ENCODE results near the gene NOSIP. TPM values are rescaled to one million over a fixed set of nuclear protein-coding genes. Genes with fewer than 3 reads are reported as not detected.

Gene NOSIP
- total RNA-seq, 2 experiments from 2014 or later, result 71.4 to 73.1 TPM

GRCh38 chr19:49588365-49589122 is 8.2 kb upstream of the NOSIP start:
- H3K27me3 Mint-ChIP-seq, result no peaks in the 10 kb centered on the region
- H3K36me3 Mint-ChIP-seq (ENCODE audit: low read depth), result peaks cover 2% of the 10 kb centered on the region
- H3K27ac Mint-ChIP-seq, result peak overlapping the region; percentile 35
- peak overlapping the region; percentile 5 for H3K4me3 Mint-ChIP-seq
- ChIA-PET CTCF (interaction anchor here (0.7 to 2.1 kb wide), 3 partner anchors 8 to 54 kb away, joined by 3 to 13 read pairs (median 4); partner anchors contain the start of genes NOSIP, PRRG2 and SCAF1), POLR2A (interaction anchor here (0.6 to 2.1 kb wide), 3 partner anchors 8 to 61 kb away, joined by 3 to 6 read pairs (median 3); partner anchors contain the start of genes NOSIP, PRRG2 and RCN3)
- no peaks in the 10 kb centered on the region for H3K9me3 Mint-ChIP-seq (ENCODE audit: low read depth)
- peak; percentile 77 for DNase-seq
- peak; percentile 2 for ATAC-seq
- intact Hi-C loops (cut with DNase I, micrococcal nuclease), result loop anchor here in 1 of 2 experiments (10.0 kb wide), 1 partner anchor 954 kb away; the partner anchor contains the start of gene DBP
- H3K4me1 Mint-ChIP-seq, result peaks cover 21% of the 10 kb centered on the region

DNA sequence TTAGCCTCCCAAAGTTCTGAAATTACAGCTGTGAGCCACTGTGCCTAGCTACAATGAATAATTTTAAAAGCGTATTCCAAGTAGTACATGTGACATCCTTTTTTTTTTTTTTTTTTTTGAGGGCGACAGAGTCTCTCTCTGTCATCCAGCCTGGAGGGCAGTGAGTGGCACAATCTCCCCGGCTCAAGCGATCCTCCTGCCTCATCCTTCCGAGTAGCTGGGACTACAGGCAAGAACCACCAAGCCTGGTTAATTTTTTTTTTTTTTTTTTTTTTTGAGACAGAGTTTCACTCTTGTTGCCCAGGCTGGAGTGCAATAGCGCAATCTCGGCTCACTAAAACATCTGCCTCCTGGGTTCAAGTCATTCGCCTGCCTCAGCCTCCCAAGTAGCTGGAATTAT is 6.9 kb upstream of the NOSIP start:
- peaks cover 19% of the 10 kb centered on the region for H3K4me1 Mint-ChIP-seq
- ChIA-PET POLR2A (no interaction called here), CTCF (interaction anchor here (0.6 to 1.2 kb wide), 2 partner anchors 16 to 21 kb away, joined by 3 to 5 read pairs; no protein-coding TSS in a partner anchor)
- no peaks in the 10 kb centered on the region for H3K27me3 Mint-ChIP-seq
- intact Hi-C loops (cut with DNase I, micrococcal nuclease), result loop anchor here in 1 of 2 experiments (10.0 kb wide), 1 partner anchor 952 kb away; the partner anchor contains the start of gene DBP
- DNase-seq (no peak), ATAC-seq (no peak)
- no peak overlapping the region for H3K4me3 Mint-ChIP-seq
- no peaks in the 10 kb centered on the region for H3K9me3 Mint-ChIP-seq (ENCODE audit: low read depth)
- H3K27ac Mint-ChIP-seq, result no peak overlapping the region
- no peaks in the 10 kb centered on the region for H3K36me3 Mint-ChIP-seq (ENCODE audit: low read depth)

DNA sequence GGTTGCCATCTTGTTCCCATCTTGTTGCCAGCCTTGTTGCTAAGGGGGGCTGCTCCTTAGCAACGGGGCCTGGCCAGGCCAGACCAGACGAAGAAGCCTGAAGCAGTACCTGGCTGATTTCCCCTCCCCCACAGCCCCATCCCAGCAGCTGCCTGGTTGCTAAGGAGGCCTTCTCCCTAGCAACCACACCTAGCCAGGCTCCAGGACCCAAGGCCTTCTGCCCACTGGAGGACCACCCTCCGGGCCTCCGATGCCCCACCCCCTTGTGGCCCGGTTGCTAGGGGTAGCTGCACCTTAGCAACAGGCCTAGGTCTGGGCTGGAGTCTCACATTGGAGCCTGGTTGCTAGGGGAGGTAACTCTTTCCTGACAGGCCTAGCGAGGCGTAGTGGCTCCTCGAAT is 4.7 kb upstream of the NOSIP start:
- ChIA-PET POLR2A (no interaction called here), CTCF (interaction anchor here (0.8 kb wide), 1 partner anchor 108 kb away, joined by 3 read pairs; no protein-coding TSS in a partner anchor)
- Mint-ChIP-seq H3K4me1 (peaks cover 24% of the 10 kb centered on the region), H3K4me3 (no peak overlapping the region), H3K36me3 (ENCODE audit: low read depth) (peaks cover 2% of the 10 kb centered on the region), H3K27me3 (no peaks in the 10 kb centered on the region), H3K9me3 (ENCODE audit: low read depth) (no peaks in the 10 kb centered on the region), H3K27ac (no peak overlapping the region)
- ATAC-seq (no peak), DNase-seq (no peak)
- intact Hi-C loops (cut with DNase I, micrococcal nuclease), result loop anchor here in 1 of 2 experiments (10.0 kb wide), 1 partner anchor 950 kb away; the partner anchor contains the start of gene DBP

GRCh38 chr19:49583239-49583638 is 2.9 kb upstream of the NOSIP start:
- H3K4me3 Mint-ChIP-seq, result no peak overlapping the region

DNA sequence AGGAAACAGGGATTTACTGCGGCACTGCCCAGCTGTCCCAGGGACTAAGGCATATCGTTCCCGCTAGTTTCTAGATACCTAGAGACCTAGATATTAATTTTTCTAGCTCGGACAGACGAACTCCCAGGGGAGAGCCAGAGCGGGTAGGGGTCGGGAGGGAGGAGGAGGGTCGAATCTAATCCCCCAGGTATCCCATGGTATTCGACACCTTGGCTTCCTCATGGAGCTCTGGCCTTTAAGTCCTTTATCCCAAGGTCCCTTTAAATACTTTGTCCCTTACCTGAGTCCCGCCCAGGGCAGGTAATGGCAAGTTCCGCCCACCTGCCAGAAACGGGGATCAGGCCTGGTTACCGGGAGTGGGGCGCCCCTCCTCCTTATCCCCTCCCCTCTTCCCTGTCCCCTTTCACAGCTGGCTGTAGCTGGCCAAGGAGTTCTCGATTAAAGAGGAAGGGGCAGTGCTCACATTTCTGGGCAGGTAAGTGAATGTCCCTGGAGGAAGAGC is 702 bp upstream of the NOSIP start, which contains the start of gene PRRG2:
Gene PRRG2, plus strand, starts transcription at position 310 of the 502 bp plus-strand sequence. CDS start 1,904 bp downstream, outside the sequence.
- no peaks in the 10 kb centered on the region for H3K9me3 Mint-ChIP-seq (ENCODE audit: low read depth)
- H3K27me3 Mint-ChIP-seq, result no peaks in the 10 kb centered on the region
- DNase-seq, result no peak
- peaks cover 10% of the 10 kb centered on the region for H3K36me3 Mint-ChIP-seq (ENCODE audit: low read depth)
- peak within 1 kb of the TSS; percentile 89 for H3K27ac Mint-ChIP-seq
- ChIA-PET POLR2A (interaction anchor here (1.0 to 1.8 kb wide), 3 partner anchors 9 to 83 kb away, joined by 3 to 6 read pairs (median 6); partner anchors contain the start of gene RRAS), CTCF (interaction anchor here (0.6 to 2.8 kb wide), 9 partner anchors 9 to 217 kb away, joined by 3 to 36 read pairs (median 5); partner anchors contain the start of gene RRAS)
- H3K4me1 Mint-ChIP-seq, result peaks cover 34% of the 10 kb centered on the region
- ATAC-seq, result no peak
- intact Hi-C loops (cut with DNase I, micrococcal nuclease), result loop anchor here (2.0 to 10.0 kb wide), 2 partner anchors 60 to 946 kb away; partner anchors contain the start of genes DBP (in 1 of the 2) and RRAS (in 1 of the 2)
- peak within 1 kb of the TSS; percentile 92 for H3K4me3 Mint-ChIP-seq

More at GRCh38 chr19:49583239-49583638, 2.9 kb upstream of the NOSIP start:
- Mint-ChIP-seq H3K27me3 (no peaks in the 10 kb centered on the region), H3K36me3 (ENCODE audit: low read depth) (peaks cover 2% of the 10 kb centered on the region), H3K4me1 (peaks cover 23% of the 10 kb centered on the region), H3K27ac (no peak overlapping the region), H3K9me3 (ENCODE audit: low read depth) (no peaks in the 10 kb centered on the region)
- CTCF ChIA-PET, result interaction anchor here (0.6 to 1.5 kb wide), 3 partner anchors 65 to 134 kb away, joined by 3 read pairs; no protein-coding TSS in a partner anchor
- POLR2A ChIA-PET, result no interaction called here
- intact Hi-C loops (cut with DNase I, micrococcal nuclease), result loop anchor here in 1 of 2 experiments (10.0 kb wide), 1 partner anchor 948 kb away; the partner anchor contains the start of gene DBP
- DNase-seq, result no peak
- ATAC-seq, result no peak

DNA sequence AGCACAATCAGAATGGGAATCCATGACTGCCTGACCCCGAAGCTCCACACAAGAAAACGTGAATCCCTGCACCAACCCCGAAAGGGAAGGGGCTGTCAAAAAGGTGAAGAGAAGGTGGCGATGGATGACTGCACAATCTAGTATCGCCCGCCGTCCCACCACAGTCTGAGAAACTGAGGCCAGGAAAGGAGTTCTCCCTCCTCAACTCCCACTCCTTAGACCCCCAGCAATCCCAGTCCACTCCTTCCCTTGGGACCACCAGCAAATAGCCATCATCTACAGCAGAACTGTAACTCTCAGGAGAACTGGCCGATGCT is 451 bp downstream of the NOSIP start:
- Mint-ChIP-seq H3K4me3 (peak overlapping the region; percentile 92), H3K36me3 (ENCODE audit: low read depth) (peaks cover 12% of the 10 kb centered on the region), H3K9me3 (ENCODE audit: low read depth) (no peaks in the 10 kb centered on the region), H3K27me3 (no peaks in the 10 kb centered on the region), H3K27ac (peak overlapping the region; percentile 89), H3K4me1 (peaks cover 34% of the 10 kb centered on the region)
- intact Hi-C loops (cut with DNase I, micrococcal nuclease), result loop anchor here (1.0 to 10.0 kb wide), 7 partner anchors 10 to 945 kb away; partner anchors contain the start of genes RRAS (in 2 of the 2), DBP (in 1 of the 2) and PIH1D1 (in 1 of the 2)
- ChIA-PET POLR2A (interaction anchor here (0.6 to 1.8 kb wide), 6 partner anchors 10 to 90 kb away, joined by 3 to 6 read pairs (median 3); partner anchors contain the start of genes RPS11 and RRAS), CTCF (interaction anchor here (0.9 to 2.8 kb wide), 15 partner anchors 10 to 101 kb away, joined by 3 to 36 read pairs (median 5); partner anchors contain the start of genes RCN3 and RRAS)
- ATAC-seq (peak; percentile 17), DNase-seq (no peak)

DNA sequence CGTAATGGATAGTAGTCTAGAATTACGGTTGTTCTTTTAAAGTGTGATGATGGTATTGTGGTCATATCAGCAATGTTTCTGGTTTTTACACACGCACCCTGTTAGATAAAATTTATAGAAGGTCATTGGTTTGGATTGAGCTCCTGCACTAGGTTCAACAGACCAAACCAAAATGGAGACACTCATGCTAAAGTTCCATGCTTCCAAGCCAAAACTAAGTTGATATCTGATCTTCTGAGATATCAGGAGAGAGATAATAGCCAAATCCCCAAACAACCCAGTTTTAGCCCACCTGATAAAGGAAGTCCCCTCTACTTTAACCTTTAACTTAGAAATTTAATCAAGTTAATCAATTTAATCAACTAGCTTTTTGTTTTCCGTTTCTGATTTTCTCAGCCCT is 1.2 kb downstream of the NOSIP start:
- DNase-seq (no peak), ATAC-seq (no peak)
- Mint-ChIP-seq H3K4me3 (peak overlapping the region; percentile 92), H3K27me3 (no peaks in the 10 kb centered on the region), H3K36me3 (ENCODE audit: low read depth) (peaks cover 12% of the 10 kb centered on the region), H3K27ac (peak overlapping the region; percentile 89), H3K9me3 (ENCODE audit: low read depth) (no peaks in the 10 kb centered on the region), H3K4me1 (peaks cover 34% of the 10 kb centered on the region)
- ChIA-PET POLR2A (interaction anchor here (0.6 to 0.7 kb wide), 2 partner anchors 9 to 89 kb away, joined by 3 read pairs; no protein-coding TSS in a partner anchor), CTCF (interaction anchor here (0.6 to 2.8 kb wide), 13 partner anchors 9 to 102 kb away, joined by 3 to 36 read pairs (median 5); partner anchors contain the start of gene RCN3)
- intact Hi-C loops (cut with DNase I, micrococcal nuclease), result no loop called here

DNA sequence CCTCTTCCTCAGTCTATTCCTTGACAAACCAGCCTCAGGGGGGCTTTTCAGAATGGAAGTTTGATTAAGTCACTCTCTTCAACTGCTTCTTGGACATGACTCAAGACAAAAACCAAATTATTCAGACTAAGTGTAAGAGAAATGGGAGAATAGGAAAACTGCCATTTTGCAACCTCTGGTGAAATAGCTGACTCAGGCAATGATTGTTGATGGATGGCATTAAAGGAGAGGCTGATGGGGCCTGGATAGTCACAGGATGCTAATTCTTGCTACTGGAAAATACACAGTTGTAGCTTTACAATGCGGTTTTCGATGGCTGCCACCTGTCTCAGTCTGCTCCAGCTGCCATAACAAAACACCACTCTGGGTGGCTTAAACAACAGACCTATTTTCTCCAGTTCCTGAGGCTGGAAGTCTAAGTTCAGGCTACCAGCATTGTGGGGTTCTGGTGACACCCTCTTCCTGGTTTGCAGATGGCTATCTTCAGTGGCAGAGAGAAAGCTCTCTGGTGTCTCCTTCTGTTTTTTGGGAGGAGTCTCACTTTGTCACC is 6.1 kb downstream of the NOSIP start:
- Mint-ChIP-seq H3K36me3 (ENCODE audit: low read depth) (peaks cover 15% of the 10 kb centered on the region), H3K27me3 (no peaks in the 10 kb centered on the region), H3K9me3 (ENCODE audit: low read depth) (no peaks in the 10 kb centered on the region), H3K4me1 (peaks cover 46% of the 10 kb centered on the region), H3K27ac (no peak overlapping the region), H3K4me3 (no peak overlapping the region)
- DNase-seq (no peak), ATAC-seq (no peak)
- POLR2A ChIA-PET, result interaction anchor here (0.6 kb wide), 1 partner anchor 27 kb away, joined by 3 read pairs; no protein-coding TSS in a partner anchor
- intact Hi-C loops (cut with DNase I, micrococcal nuclease), result loop anchor here in 1 of 2 experiments (5.0 kb wide), 1 partner anchor 103 kb away; the partner anchor contains the start of gene PRMT1
- CTCF ChIA-PET, result interaction anchor here (1.0 to 8.5 kb wide), 6 partner anchors 16 to 72 kb away, joined by 3 to 135 read pairs (median 6); no protein-coding TSS in a partner anchor

DNA sequence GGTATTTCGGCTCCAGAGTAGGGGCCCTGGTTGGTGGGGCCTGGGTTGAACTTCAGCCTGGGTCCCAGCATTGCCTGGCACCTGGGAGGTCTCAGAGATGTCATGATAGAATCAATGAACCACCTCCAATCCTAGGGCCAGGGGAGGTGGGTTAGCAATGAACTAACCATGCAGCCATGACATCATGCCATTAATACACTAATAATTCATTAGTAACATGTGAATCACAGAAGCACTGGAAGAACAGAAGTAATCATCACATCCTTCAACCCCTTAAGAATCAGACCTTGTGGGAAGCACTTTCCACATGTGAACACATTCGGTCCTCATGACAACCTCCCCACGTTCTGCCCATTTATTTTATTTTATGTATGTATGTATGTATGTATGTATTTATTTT is 6.9 kb downstream of the NOSIP start:
- Mint-ChIP-seq H3K4me3 (no peak overlapping the region), H3K27ac (no peak overlapping the region), H3K36me3 (ENCODE audit: low read depth) (peaks cover 15% of the 10 kb centered on the region), H3K27me3 (no peaks in the 10 kb centered on the region), H3K9me3 (ENCODE audit: low read depth) (no peaks in the 10 kb centered on the region), H3K4me1 (peaks cover 44% of the 10 kb centered on the region)
- no peak for ATAC-seq
- POLR2A ChIA-PET, result no interaction called here
- intact Hi-C loops (cut with DNase I, micrococcal nuclease), result loop anchor here in 1 of 2 experiments (5.0 kb wide), 1 partner anchor 104 kb away; the partner anchor contains the start of gene PRMT1
- CTCF ChIA-PET, result interaction anchor here (1.3 to 8.5 kb wide), 4 partner anchors 15 to 71 kb away, joined by 3 to 135 read pairs (median 8); no protein-coding TSS in a partner anchor
- DNase-seq, result no peak

DNA sequence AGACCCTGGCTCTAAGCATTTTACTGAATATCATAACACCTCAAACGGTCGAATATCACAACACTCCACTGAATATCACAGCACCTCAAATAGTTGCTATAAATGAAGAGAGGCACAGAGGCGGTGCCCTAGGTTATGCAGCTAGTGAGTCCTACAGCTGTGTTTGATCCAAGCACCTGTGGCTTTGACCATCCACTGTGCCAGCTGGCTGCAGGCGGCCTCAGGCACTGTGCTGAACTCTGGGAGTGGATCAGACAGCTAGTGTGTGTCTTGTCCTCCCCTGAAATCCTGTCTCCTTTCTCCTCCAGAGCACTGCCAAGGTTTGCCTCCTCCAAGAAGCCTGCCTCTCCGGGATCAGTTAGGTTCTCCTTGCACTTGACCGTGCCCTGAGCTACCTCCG is 7.3 kb downstream of the NOSIP start:
- H3K4me3 Mint-ChIP-seq, result no peak overlapping the region
- H3K4me1 Mint-ChIP-seq, result peaks cover 44% of the 10 kb centered on the region
- H3K27me3 Mint-ChIP-seq, result no peaks in the 10 kb centered on the region
- ATAC-seq (no peak), DNase-seq (no peak)
- H3K27ac Mint-ChIP-seq, result no peak overlapping the region
- intact Hi-C loops (cut with DNase I, micrococcal nuclease), result loop anchor here in 1 of 2 experiments (5.0 kb wide), 1 partner anchor 104 kb away; the partner anchor contains the start of gene PRMT1
- CTCF ChIA-PET, result interaction anchor here (0.6 to 8.5 kb wide), 6 partner anchors 12 to 70 kb away, joined by 3 to 135 read pairs (median 8); no protein-coding TSS in a partner anchor
- no peaks in the 10 kb centered on the region for H3K9me3 Mint-ChIP-seq (ENCODE audit: low read depth)
- H3K36me3 Mint-ChIP-seq (ENCODE audit: low read depth), result peaks cover 15% of the 10 kb centered on the region
- POLR2A ChIA-PET, result no interaction called here
